Activated gamma-delta T cell (primary cell): ENCODE data around the gene LAP3.
A peak's percentile ranks its signal among the peaks of the same experiment; 100 is the strongest.
"Not testable (repeated sequence)": the region's sequence is repeated elsewhere in the genome, so short reads cannot be mapped to it uniquely, and the experiment has no call there.

Source experiments
- DNase-seq: peaks from one replicate; lab custom pipeline; 2025; lab: John Stamatoyannopoulos, UW

LAP3 gene

DNA sequence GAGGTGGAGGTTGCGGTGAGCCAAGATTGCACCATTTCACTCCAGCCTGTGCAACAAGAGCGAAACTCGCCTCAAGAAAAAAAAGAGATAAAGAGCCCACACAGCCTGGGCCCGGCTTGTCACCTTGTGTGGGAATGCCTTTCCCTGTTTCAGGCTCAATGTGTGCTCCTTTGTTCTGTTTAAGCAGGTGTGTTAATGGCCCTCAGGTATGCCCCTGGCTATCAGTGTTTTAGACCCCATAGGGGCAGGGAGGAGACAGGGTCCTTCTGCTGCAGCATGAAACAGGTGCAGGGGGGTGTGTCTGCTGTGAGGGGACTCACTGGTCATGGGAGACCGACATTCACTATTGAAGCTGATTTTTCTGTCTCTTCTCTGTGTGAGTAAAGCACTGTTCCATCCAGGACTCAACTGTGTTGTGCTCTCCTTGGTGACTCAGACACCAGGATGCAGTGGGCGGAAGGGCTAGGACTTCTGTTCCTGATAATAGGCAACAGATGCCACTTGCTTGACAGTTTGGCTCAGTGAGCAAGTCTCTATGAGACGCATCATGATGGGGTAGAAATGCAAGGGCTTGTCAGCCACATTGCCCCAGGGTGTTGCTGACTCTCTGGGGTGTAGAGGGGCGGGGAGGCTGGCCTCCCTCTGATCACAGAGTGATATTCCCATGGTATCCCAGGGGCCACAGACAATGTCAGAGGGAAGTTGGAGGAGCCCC, 15.6 kb upstream of the LAP3 start:
- no peak for DNase-seq

DNA sequence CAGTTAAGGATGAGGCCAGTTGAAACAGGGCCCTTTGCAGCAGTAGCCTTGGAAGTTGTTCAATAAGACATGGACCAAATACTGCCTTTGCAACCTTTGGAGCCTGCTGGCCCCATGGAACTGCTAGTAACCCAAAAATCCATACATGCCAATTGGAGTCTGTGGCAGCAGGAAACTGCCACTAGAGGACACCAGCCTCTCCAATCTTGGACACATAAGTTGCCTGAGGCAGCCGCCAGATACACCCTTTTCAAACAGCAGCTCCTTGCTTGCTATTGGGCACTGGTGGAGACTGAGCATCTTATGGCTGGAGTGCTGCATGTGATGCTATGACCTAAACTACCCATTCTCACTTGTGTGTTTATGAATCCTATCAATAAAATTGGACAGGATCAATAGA, 14.8 kb upstream of the LAP3 start:
- no peak for DNase-seq

DNA sequence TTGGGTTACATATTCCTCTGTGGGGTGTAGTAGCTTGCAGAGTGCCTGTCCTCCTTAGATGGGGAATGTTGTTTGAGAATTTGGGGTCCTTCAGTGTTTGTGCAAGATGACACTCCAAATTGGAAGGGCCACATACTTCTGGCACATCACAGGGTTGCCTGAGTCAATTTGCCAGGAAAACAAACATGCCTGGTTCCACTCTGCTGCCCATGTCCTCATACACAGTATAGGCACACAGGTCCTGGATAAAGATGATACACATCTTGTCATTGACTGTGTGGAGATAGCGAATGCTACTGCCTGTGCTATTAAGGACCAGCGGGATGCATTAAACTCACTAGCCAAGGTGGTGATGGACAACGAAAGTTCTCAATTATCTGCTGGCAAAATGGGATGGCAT, 11.2 kb upstream of the LAP3 start:
- no peak for DNase-seq

- DNase-seq: no peak
Observed at GRCh38 chr4:17567271-17567670, 9.7 kb upstream of the LAP3 start.

GRCh38 chr4:17574206-17574605, 2.8 kb upstream of the LAP3 start:
- DNase-seq: no peak

GRCh38 chr4:17575177-17575576, 1.8 kb upstream of the LAP3 start:
- not testable (repeated sequence) for DNase-seq

DNA sequence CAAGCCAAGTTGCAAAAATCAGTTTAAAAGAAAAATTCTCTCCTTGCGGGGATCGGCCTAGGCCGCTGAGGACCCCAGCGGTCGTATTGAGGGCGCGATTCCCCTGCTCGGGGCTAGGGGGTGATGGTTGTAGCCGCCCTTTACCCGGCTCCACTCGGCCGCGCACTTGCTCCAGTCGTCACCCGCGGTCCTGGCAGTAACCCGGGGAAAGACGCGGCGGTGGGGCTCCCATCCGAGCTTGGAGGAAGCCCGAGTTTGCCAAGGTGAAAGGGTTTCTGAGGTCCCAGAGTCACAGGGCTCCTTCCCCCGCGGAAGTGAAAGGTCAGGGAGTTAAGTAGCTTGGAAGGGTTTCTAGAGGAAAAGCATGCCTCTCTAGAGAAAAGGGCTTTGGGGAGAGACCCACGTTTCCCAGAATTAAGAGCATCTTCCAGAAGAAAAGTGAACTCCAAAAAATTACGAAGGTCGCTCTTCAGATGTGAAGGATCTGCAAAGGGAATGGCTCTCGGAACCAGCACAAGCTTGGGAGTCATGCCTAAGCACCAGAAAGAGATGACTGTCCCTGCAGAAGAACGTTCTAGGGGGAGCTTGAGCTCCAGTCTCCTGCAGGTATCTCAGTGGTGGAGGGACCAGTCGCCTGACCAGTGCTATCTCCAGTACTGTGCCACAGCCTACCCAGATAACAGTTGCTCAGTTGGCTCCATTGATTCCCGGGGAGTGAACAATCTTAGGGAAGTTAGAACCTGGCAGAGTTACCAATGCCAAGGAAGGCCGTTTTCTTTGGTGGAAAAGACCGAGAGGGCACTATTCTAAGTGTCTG, 875 bp downstream of the LAP3 start:
- DNase-seq: no peak

- DNase-seq: no peak
Observed at GRCh38 chr4:17578482-17578891, 1.5 kb downstream of the LAP3 start.

- DNase-seq: no peak
Observed at GRCh38 chr4:17580969-17581368, 4.0 kb downstream of the LAP3 start.

DNA sequence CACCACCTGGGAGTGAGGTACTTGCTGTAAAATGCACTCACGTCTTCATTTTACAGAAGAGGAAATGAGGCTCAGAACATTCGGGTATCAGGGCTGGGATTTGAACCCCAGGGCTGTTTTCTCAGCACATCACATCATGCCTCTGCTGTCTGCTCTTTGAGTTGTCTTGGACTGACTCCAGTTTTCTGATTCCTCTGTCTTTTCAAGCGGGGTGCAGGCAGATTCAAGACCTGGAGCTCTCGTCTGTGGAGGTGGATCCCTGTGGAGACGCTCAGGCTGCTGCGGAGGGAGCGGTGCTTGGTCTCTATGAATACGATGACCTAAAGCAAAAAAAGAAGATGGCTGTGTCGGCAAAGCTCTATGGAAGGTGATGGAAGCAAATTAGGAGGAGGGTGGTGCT, 6.3 kb downstream of the LAP3 start:
- no peak for DNase-seq

- no peak for DNase-seq
Observed at GRCh38 chr4:17583941-17584340, 6.9 kb downstream of the LAP3 start.

GRCh38 chr4:17584521-17585213, 7.7 kb downstream of the LAP3 start:
- no peak for DNase-seq

GRCh38 chr4:17587094-17587822, 10.3 kb downstream of the LAP3 start:
- no peak for DNase-seq

DNA sequence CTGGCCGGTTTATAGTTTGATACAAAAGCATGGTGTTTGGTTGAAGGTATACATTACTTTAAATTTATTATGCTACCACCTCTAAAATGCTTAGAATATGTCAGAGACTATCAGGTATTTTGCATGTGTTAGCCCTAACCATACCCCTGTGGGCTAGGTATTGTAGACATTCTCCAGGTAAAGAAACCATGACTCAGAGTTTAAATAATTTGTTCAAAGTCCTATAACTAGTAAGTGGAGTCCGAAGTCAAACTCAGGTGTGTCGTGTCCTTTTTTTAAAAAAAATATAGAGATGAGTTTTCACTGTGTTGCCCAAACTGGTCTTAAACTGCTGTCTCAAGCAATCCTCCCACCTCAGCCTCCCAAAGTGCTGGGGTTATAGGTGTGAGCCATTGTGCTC, 12.4 kb downstream of the LAP3 start:
- no peak for DNase-seq

DNA sequence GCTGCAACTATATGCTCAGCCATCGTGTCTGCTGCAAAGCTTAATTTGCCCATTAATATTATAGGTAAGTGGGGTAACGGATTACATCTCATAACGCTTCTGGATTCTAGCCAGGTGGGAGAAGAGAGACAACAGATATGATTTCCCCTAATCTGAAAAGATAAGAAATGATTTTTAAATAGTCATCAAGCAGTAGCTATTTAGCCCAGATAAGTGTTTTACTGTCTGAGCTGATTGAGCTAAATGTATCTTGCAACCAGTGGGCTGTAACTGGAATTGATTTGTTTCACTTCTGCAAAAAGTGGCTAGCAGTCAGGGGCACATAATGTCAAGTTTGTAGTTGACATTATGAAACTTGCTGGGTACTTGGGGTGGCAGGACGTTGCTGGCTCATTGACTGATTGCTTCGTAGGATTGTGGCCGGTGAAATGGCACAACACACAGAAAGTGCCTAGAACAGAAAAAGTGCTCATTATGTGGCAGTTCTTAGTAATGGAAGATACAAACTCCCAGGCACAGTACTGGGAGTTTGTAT, 18.5 kb downstream of the LAP3 start:
- no peak for DNase-seq

GRCh38 chr4:17597517-17597916, 20.5 kb downstream of the LAP3 start:
- no peak for DNase-seq

DNA sequence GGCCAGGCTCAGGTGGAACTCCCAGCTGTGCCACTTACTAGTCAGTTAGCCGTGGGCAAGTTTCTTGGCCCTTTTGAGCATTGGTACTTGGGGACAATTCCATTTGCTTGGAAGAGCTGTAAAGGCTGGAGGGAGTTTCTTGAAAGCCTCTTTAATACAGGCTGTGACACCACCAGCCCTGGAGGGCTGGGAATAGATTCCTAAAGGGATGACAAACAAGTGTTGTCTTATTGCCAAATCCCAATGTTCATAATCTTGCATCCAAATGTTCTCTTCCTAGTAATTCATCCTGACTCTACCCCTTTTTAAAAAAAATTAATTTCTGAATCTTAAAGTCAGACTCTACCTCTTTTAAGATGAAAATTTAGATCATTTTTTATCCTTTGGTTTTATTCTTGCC, 22.8 kb downstream of the LAP3 start:
- DNase-seq: no peak

DNA sequence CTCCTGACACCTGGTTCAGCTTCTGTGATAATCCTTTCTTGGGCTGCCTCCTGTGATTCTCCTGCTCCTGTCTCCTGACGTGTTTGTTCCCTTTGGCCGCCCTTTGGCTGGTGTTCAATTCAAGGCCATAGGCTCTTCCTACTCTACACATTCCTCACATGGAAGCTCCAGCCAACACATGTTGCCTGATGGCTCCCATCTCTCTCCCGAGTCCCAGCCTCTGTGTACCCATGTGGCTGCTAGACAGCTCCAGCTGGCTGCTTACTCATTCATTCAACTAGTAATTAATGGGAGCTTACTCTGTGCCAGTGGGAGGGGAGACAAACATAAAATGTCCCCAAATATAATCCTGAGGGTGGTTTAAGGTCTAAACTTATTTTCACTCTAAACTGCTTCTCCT, 28.2 kb downstream of the LAP3 start:
- DNase-seq: no peak

GRCh38 chr4:17613761-17614415, 36.9 kb downstream of the LAP3 start:
- no peak for DNase-seq

GRCh38 chr4:17614416-17615299, 37.7 kb downstream of the LAP3 start, which contains the start of gene MED28:
TSS of gene MED28 (plus strand) at chr4:17614641. CDS start at chr4:17614655, 14 bp downstream.
- DNase-seq: peak; percentile 87
